ENCODE data around the gene TRIM24. TPM values are rescaled to one million over a fixed set of nuclear protein-coding genes. Genes with fewer than 3 reads are reported as not detected.

The TRIM24 gene
- total RNA-seq, 4 donors from 2014 or later: 12.1 to 26.9 (median 19.6) TPM

DNA sequence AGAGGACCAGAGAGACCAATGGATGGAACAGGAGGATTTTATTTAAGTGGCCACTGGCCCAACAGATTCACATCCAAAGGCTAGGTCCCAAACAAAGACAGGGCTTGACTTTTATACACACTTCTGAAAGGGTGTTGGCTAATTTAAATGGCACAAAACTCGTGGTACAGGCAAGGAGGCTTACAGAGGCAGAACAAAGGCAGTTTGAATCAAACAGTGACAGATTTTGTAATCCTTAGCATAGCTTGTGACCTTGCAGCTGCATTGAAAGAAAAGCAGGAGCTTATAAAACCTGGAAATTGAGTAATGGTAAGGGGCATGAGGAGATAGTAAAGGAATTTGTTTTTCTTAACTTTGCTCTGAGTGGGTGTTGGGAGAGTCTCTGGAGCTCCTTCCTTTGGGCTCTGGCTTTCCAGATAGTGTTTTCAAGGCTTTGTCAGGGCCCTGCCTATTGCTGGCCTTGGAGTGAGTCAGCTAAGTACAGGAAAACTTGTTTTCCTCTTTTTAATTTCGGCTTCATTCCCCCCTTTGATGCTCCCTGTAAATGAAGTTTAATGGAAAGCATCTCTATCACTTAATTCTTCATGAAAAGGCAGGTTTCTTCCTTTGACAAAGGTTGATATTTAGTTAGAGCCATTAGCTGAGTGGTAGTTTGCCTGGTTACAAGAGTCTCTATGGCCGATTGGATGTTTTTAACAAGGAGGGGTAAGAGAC lies 96.9 kb downstream of the TRIM24 start:
- Histone ChIP-seq H3K27ac (no peak overlapping the region), H3K4me1 (no peaks in the 10 kb centered on the region), H3K36me3 (peaks cover 0 to 98% (median 44%) of the 10 kb centered on the region in 4 donors), H3K4me3 (no peak overlapping the region), H3K9me3 (peaks cover 35 to 39% of the 10 kb centered on the region in 2 donors), H3K27me3 (no peaks in the 10 kb centered on the region)
- 96 to 100% methylated on average over 2 to 3 of the region's 3 CpGs for WGBS, 2 donors (ENCODE audit: low coverage in 1 of 2)
- TF ChIP-seq, protein P1, sequence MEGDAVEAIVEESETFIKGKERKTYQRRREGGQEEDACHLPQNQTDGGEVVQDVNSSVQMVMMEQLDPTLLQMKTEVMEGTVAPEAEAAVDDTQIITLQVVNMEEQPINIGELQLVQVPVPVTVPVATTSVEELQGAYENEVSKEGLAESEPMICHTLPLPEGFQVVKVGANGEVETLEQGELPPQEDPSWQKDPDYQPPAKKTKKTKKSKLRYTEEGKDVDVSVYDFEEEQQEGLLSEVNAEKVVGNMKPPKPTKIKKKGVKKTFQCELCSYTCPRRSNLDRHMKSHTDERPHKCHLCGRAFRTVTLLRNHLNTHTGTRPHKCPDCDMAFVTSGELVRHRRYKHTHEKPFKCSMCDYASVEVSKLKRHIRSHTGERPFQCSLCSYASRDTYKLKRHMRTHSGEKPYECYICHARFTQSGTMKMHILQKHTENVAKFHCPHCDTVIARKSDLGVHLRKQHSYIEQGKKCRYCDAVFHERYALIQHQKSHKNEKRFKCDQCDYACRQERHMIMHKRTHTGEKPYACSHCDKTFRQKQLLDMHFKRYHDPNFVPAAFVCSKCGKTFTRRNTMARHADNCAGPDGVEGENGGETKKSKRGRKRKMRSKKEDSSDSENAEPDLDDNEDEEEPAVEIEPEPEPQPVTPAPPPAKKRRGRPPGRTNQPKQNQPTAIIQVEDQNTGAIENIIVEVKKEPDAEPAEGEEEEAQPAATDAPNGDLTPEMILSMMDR (IDR thresholded peaks at IDR 0.05): no peak
- TF ChIP-seq EP300 (IDR thresholded peaks at IDR 0.05; ENCODE audit: low read depth) (no peak), POLR2A (IDR thresholded peaks at IDR 0.05) (no peak), POLR2AphosphoS5 (IDR thresholded peaks at IDR 0.05) (no peak)
- in situ Hi-C loops (cut with MboI; ENCODE audit: low pct_ligation_motif_present in 1 of 4, low pct_unique_long_range_greater_than_20kb in 1 of 4, low sequenced_read_pairs in 3 of 4) (no loop called here), intact Hi-C loops (cut with DNase I; ENCODE audit: low total_unique reads) (no loop called here)
- DNase-seq: no peak

DNA sequence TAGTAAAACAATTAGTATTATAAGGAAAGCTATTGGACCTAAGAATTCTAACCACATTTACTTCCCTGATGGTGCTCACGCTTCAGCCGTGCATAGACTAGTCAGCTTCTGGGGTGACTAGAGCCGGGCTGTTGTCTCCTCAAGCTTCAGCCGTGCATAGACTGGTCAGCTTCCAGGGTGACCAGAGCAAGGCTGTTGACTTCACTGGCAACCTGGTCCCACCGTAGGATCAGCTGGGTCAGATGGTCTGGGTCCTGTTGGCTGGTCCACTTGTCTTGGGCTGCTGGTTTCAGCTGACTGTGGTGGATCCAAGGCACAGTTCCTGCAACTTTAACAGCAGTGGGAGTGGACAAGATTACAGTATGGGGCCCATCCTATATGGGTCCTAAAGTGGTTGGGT lies 99.4 kb downstream of the TRIM24 start:
- intact Hi-C loops (cut with DNase I; ENCODE audit: low total_unique reads) (no loop called here), in situ Hi-C loops (cut with MboI; ENCODE audit: low pct_ligation_motif_present in 1 of 4, low pct_unique_long_range_greater_than_20kb in 1 of 4, low sequenced_read_pairs in 3 of 4) (no loop called here)
- Histone ChIP-seq H3K9me3 (peaks cover 42 to 47% of the 10 kb centered on the region in 2 donors), H3K27ac (no peak overlapping the region), H3K36me3 (peaks cover 0 to 98% (median 40%) of the 10 kb centered on the region in 4 donors), H3K27me3 (no peaks in the 10 kb centered on the region), H3K4me1 (no peaks in the 10 kb centered on the region), H3K4me3 (no peak overlapping the region)
- TF ChIP-seq, protein P1 (IDR thresholded peaks at IDR 0.05): no peak
- TF ChIP-seq EP300 (IDR thresholded peaks at IDR 0.05; ENCODE audit: low read depth) (no peak), POLR2AphosphoS5 (IDR thresholded peaks at IDR 0.05) (no peak), POLR2A (IDR thresholded peaks at IDR 0.05) (no peak)
- no peak for DNase-seq
- 100% methylated on average over 5 of the region's 5 CpGs; no CpG with 5 or more reads in 1 of the 2 donors for WGBS, 2 donors (ENCODE audit: low coverage in 1 of 2)

DNA sequence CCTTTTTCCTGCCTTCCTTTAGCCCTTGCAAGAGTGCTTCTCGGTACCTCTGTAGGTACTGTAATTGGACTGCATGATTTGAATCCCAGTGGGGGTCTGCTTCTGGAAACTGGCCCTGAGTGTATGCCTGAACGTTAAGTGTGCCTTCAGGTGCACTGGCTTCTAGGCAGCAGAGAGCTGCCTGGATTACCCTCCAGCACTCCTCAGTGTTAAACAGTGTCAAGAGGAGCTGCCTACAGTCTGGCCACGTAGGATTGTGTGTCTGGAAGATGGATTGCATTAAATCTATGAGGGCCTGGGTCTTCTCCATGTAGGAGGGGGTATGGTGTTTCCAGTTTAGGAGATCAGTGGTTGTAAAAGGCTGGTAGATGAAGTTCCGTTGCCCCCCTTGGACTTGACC lies 103.7 kb downstream of the TRIM24 start:
- Histone ChIP-seq H3K9me3 (peaks cover 35% of the 10 kb centered on the region in 2 donors), H3K27ac (no peak overlapping the region), H3K4me3 (no peak overlapping the region), H3K27me3 (no peaks in the 10 kb centered on the region), H3K4me1 (no peaks in the 10 kb centered on the region), H3K36me3 (peaks cover 0 to 95% (median 37%) of the 10 kb centered on the region in 4 donors)
- no peak for DNase-seq
- intact Hi-C loops (cut with DNase I; ENCODE audit: low total_unique reads) (no loop called here), in situ Hi-C loops (cut with MboI; ENCODE audit: low pct_ligation_motif_present in 1 of 4, low pct_unique_long_range_greater_than_20kb in 1 of 4, low sequenced_read_pairs in 3 of 4) (no loop called here)
- WGBS, 2 donors (ENCODE audit: low coverage in 1 of 2): 88% methylated on average over 4 of the region's 4 CpGs; no CpG with 5 or more reads in 1 of the 2 donors
- TF ChIP-seq EP300 (IDR thresholded peaks at IDR 0.05; ENCODE audit: low read depth): no peak
- TF ChIP-seq POLR2AphosphoS5 (IDR thresholded peaks at IDR 0.05): no peak
- TF ChIP-seq POLR2A (IDR thresholded peaks at IDR 0.05): no peak
- TF ChIP-seq, protein P1 (IDR thresholded peaks at IDR 0.05): no peak

DNA sequence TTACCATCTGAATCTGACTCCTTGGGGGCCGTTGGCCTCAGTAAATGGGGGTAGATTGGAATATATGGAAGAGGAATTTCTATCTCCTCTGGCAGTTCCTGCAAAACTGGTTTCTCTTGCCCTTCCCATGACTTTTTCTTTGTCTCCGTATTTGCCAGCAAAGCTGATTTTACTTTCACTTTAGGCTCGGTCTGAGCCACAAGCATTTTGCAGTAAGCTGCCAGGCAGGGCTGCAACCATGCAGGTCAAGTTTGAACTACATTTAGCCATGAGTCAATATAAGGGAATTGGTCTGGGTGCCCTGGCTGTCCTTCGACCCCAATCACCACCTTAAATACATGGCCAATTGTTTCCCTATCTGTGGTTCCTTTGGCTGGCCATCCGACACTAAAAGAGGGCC lies 104.3 kb downstream of the TRIM24 start:
- Histone ChIP-seq H3K27ac (no peak overlapping the region), H3K9me3 (peaks cover 29 to 35% of the 10 kb centered on the region in 2 donors), H3K27me3 (no peaks in the 10 kb centered on the region), H3K4me1 (no peaks in the 10 kb centered on the region), H3K36me3 (peaks cover 0 to 95% (median 38%) of the 10 kb centered on the region in 4 donors), H3K4me3 (no peak overlapping the region)
- 77 to 92% methylated on average over 2 to 5 of the region's 5 CpGs for WGBS, 2 donors (ENCODE audit: low coverage in 1 of 2)
- intact Hi-C loops (cut with DNase I; ENCODE audit: low total_unique reads): no loop called here
- in situ Hi-C loops (cut with MboI; ENCODE audit: low pct_ligation_motif_present in 1 of 4, low pct_unique_long_range_greater_than_20kb in 1 of 4, low sequenced_read_pairs in 3 of 4): no loop called here
- TF ChIP-seq POLR2AphosphoS5 (IDR thresholded peaks at IDR 0.05): no peak
- no peak for DNase-seq
